ENCODE measurements around the gene GMCL1.
"Not testable (repeated sequence)": the region's sequence is repeated elsewhere in the genome, so short reads cannot be mapped to it uniquely, and the experiment has no call there.

GMCL1 gene

DNA sequence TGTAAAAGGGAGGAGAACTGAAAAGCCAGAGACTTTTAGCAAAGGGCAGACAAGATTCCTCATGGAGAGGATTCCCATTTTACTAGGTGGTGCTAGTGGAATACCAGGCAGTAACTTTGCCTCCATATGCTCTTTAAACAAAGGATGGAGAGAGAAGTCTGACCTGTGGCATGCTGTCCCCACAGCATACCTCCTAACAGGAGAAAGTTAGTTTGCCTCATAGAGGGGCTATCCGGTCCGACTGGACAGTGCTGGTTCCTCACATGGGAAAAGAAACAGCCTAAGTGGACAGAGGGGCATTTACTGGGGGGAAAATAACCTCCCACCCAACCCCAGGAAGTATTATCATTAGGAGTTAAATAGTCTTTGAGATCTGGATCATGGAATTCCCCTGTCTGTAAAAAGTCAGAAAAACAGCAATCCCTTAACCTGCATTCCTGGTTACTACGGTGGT lies 31.6 kb upstream of the GMCL1 start:
- TF ChIP-seq JUND (IDR thresholded peaks at IDR 0.05; ENCODE audit: low read depth) = no peak
- no peak for DNase-seq (ENCODE audit: low read depth in 1 of 2, low spot score in 1 of 2)
- in situ Hi-C loops (cut with HindIII; ENCODE audit: low pct_unique_long_range_greater_than_20kb, low sequenced_read_pairs) = no loop called here

DNA sequence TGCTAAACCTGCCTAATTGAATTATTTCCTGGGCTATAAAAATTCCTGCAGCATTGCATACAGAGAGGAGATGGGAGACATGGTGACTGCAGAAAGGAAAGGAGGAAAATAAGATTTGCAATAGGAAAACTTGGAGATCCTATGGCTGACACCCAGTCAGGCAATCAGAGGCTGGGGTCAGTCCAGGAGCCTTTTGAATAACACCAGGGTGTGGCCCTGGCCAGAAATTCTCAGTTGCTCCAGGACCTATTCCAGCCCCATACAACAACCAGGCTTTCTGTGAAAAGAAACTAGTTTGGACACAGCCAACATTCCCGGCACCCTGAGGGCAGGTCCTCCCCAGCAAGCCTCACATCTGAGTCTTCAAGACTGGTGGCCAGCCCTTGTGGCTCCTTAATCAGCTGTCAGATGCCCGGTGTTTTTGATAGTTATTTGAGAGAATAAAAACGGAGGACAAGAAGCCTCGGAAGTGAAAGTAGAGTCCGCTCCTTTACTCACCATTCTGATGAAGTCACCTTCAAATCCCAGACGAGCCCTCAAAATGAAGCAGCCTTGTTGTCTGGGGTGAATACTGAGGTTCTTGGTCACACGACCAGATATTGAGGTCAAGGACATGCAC lies 31.1 kb upstream of the GMCL1 start:
- in situ Hi-C loops (cut with HindIII; ENCODE audit: low pct_unique_long_range_greater_than_20kb, low sequenced_read_pairs) = no loop called here
- no peak for DNase-seq (ENCODE audit: low read depth in 1 of 2, low spot score in 1 of 2)

DNA sequence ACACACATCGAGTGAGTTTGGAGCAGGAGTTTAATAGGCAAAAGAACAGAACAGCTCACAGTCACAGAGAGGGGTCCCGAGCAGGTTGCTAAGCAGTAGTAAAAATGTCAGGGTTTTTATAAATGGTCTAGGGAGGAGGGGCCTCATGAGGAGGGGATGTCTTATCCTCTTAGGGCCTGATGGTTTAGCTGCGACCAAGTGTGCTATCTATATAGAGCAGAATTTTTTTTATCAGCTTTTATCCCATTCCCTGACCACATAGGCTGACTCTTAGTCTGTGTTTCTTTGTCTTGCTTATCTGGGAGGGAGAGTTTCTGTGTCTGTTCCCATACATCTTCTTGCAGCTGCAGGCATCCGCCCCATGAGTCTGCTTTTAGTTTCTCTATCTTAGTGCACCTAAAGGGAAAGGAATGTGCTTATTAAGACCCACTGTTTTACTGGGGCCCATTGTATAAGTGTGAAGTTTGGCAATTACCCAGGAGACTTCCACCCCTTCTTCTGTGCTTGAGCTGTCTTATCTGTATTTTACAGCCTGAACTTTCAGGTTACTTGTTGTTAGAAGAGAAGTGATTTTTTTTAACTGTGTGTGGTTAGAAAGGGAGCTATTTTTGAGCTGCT lies 30.4 kb upstream of the GMCL1 start:
- in situ Hi-C loops (cut with HindIII; ENCODE audit: low pct_unique_long_range_greater_than_20kb, low sequenced_read_pairs) = no loop called here
- DNase-seq (ENCODE audit: low read depth in 1 of 2, low spot score in 1 of 2) = no peak
- no peak for TF ChIP-seq JUND (IDR thresholded peaks at IDR 0.05; ENCODE audit: low read depth)

More for the DNA sequence above, 31.1 kb upstream of the GMCL1 start:
- TF ChIP-seq JUND (IDR thresholded peaks at IDR 0.05; ENCODE audit: low read depth) = no peak

DNA sequence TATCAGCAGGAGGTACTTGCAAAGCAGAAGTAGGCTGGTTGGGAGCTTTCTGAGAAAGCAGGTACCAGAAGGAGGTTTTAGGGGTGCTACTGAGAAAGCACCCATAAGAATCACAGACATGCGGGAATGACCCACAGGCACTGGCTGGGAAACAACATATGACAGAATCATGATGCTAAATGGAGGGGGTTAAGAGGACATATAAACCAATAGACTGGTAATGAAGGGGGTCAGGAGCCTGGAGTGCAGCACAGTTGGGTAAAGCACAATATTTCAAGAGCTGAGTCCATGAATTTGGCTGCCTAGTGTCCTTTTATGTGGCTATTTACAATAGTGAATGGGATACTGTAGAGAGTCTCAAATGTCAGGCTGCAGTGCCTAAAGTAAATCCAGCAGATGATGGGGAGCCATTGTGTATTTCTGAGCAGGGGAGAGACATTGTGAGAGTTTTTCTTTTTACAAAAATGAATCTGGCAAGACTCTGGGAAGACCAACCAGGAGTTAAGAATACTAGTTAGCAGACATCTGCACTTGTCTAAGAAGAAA lies 27.6 kb upstream of the GMCL1 start:
- no peak for TF ChIP-seq JUND (IDR thresholded peaks at IDR 0.05; ENCODE audit: low read depth)
- in situ Hi-C loops (cut with HindIII; ENCODE audit: low pct_unique_long_range_greater_than_20kb, low sequenced_read_pairs) = no loop called here
- no peak for DNase-seq (ENCODE audit: low read depth in 1 of 2, low spot score in 1 of 2)

DNA sequence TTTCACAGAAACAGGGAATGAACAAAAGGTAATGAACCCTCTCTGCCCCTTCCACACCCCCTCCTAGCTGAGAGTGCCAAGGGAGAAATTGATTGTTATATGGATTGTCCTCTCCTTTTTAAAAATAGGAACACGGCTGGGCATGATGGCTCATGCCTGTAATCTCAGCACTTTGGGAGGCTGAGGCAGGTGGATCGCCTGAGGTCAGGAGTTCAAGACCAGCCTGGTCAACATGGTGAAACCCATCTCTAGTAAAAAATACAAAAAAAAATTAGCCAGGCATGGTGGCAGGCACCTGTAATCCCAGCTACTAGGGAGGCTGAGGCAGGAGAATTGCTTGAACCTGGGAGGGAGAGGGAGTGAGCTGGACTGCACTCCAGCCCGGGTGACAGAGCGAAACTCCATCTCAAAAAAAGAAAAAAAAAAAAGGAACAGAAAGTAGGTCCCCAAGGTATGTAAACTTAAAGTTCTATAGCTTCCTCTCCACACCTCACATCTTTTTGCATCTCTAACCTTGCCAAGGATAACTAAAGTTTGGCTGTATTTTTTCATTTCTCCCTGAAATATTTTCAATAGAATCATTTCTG lies 26.6 kb upstream of the GMCL1 start:
- in situ Hi-C loops (cut with HindIII; ENCODE audit: low pct_unique_long_range_greater_than_20kb, low sequenced_read_pairs); DNase-seq (ENCODE audit: low read depth in 1 of 2, low spot score in 1 of 2): not testable (repeated sequence)

DNA sequence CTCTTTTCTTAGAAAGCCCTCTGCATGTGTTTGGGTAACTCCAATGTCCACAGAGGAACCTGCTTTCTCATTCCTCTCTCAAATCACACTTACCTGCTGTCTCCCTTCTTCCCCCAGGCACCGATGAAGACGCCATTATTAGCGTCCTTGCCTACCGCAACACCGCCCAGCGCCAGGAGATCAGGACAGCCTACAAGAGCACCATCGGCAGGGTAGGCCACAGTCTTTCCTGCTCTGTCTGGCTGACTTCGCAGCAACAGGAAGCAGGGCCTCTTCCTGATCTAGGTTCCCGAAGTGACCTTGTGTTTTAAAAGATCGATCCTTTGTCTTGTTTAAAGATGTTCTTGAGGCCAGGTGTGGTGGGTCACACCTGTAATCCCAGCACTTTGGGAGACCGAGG lies 25.0 kb upstream of the GMCL1 start:
- in situ Hi-C loops (cut with HindIII; ENCODE audit: low pct_unique_long_range_greater_than_20kb, low sequenced_read_pairs) = no loop called here
- TF ChIP-seq JUND (IDR thresholded peaks at IDR 0.05; ENCODE audit: low read depth) = no peak
- DNase-seq (ENCODE audit: low read depth in 1 of 2, low spot score in 1 of 2) = no peak

DNA sequence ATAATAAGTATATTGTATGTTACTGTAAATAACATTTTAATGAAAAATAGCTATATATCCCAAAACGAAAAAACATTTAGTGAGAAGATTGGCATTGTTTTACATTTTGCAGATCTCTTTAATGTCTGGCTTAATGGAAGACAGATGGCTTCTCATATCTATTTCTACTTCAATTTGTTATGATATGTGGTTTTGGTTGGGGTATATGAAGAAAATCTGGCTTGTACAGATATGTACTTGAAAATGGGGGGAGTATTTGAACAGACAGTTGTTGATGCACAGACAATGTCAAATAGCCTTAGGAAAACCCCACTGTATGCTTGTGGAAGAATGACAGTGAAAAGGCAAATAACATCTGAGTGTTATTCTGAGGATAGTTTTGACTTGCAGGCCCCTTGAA lies 23.6 kb upstream of the GMCL1 start:
- no peak for TF ChIP-seq JUND (IDR thresholded peaks at IDR 0.05; ENCODE audit: low read depth)
- no peak for DNase-seq (ENCODE audit: low read depth in 1 of 2, low spot score in 1 of 2)
- in situ Hi-C loops (cut with HindIII; ENCODE audit: low pct_unique_long_range_greater_than_20kb, low sequenced_read_pairs) = no loop called here

DNA sequence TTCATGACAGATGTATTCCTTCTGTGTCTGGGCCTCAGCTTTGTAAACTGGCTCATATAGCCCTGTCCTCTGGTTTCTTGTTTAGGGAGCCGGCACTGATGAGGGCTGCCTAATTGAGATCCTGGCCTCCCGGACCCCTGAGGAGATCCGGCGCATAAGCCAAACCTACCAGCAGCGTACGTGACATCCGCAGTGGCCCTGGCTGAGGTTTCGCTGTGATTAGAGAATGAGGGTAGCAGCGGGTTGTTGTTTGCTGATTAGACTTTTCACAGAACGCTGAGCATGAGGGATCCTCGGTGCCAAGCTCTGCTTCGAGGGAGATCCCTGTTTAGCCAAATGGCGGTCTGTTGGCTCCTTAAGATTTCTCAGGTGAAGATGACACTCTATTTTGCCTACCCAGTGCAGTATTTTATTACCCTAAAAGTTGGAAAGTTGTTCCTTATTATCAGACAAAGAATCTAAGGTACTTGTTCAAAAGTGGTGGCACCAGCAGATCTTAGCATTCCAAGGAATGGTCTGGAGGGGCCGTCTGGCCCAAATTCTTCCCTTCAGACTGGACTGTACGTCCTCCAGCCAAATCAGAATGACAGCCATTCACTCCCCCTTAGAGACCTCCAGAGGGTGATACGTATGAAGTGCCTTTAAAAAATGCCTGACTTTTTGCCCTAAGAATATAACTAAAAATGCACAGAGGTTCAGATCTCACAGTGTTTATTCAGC lies 21.5 kb upstream of the GMCL1 start:
- DNase-seq (ENCODE audit: low read depth in 1 of 2, low spot score in 1 of 2) = no peak
- in situ Hi-C loops (cut with HindIII; ENCODE audit: low pct_unique_long_range_greater_than_20kb, low sequenced_read_pairs) = no loop called here

DNA sequence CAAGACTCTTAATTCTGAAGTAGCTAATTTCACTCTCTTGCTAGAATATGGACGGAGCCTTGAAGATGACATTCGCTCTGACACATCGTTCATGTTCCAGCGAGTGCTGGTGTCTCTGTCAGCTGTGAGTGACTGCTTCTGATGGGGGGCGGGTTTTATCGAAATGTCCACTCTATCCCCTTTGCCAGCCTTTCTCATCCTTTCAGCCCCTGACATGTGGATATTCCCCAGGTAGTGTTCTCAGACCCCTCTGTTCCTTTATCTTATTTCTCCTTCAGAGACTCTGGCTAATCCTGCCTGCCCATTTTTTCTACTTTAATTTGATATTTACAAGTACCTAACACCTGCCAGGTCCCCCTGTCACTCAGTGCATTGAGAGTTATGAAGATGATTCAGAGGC lies 18.9 kb upstream of the GMCL1 start:
- DNase-seq (ENCODE audit: low read depth in 1 of 2, low spot score in 1 of 2) = no peak
- no peak for TF ChIP-seq JUND (IDR thresholded peaks at IDR 0.05; ENCODE audit: low read depth)
- in situ Hi-C loops (cut with HindIII; ENCODE audit: low pct_unique_long_range_greater_than_20kb, low sequenced_read_pairs) = no loop called here

More for the DNA sequence above, 21.5 kb upstream of the GMCL1 start:
- TF ChIP-seq JUND (IDR thresholded peaks at IDR 0.05; ENCODE audit: low read depth) = no peak

DNA sequence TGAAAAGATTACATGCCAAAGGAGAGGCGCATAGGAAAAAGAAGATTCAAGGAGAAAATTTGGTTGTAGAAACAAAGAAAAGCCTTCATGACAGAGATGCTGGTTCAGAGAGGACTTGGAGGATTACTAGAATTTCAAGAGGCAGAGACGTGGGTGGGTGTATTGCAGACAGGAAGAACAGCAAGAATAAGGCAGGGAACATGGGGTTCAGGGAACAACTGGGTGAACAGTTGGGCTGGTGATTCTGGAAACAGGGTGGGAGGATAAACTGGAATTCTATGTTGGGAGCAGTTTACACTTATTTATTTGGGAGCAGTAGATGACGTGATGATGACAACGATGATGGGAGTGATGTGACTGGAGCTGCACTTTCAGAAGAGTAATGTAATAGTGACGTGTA lies 18.4 kb upstream of the GMCL1 start:
- DNase-seq (ENCODE audit: low read depth in 1 of 2, low spot score in 1 of 2) = no peak
- in situ Hi-C loops (cut with HindIII; ENCODE audit: low pct_unique_long_range_greater_than_20kb, low sequenced_read_pairs) = no loop called here
- TF ChIP-seq JUND (IDR thresholded peaks at IDR 0.05; ENCODE audit: low read depth) = no peak

DNA sequence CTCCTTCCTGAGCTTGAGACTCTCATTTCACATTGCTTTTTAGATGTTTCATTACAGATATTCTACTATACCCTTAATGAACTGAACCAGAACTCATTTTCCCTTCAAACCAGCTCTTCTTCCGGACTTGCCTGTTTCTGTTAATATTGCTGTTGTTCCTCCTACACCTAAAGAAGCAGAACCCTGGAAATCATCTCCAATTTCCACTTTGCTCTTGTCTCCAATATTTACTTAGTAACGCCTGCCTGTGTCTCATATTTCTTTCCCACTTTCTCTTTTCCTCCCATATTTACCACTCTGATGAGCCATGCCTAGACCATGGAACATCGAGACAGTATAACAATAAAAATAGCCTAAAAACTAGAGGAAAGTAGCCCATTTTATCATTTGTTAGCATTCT lies 17.9 kb upstream of the GMCL1 start:
- no peak for TF ChIP-seq JUND (IDR thresholded peaks at IDR 0.05; ENCODE audit: low read depth)
- in situ Hi-C loops (cut with HindIII; ENCODE audit: low pct_unique_long_range_greater_than_20kb, low sequenced_read_pairs) = no loop called here
- no peak for DNase-seq (ENCODE audit: low read depth in 1 of 2, low spot score in 1 of 2)

DNA sequence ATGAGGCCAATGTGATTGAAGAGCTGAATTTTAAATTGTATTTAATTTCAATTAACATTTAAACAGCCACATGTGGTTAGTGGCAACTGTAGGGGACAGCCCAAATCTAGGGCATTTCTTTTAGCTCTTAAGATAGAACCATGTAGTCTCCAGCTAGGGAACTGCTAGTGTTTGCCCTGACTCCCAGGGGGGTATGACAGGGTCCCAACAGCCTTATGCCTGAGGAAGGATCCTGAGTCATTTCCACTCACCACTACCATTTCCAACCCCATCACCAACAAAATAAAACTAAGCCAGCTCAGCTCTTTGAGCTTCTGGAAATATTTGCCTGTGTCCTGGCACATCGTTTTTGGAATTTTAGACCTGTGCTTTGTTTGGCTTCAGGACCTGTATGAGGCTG lies 13.7 kb upstream of the GMCL1 start:
- DNase-seq (ENCODE audit: low read depth in 1 of 2, low spot score in 1 of 2) = no peak
- no peak for TF ChIP-seq JUND (IDR thresholded peaks at IDR 0.05; ENCODE audit: low read depth)
- in situ Hi-C loops (cut with HindIII; ENCODE audit: low pct_unique_long_range_greater_than_20kb, low sequenced_read_pairs) = no loop called here

Data from T47D (cell line).